GM12875 (cell line): ENCODE measurements around the gene LMTK2.

Experiments
- H3K4me3 ChIP-seq: one replicate; pipeline ENCODE4 v1.5.1; 2011; ENCODE audit warnings: low read depth, low read length, control low read depth
- TF ChIP-seq, protein P1 (sequence below): IDR thresholded peaks from 2 replicates; pipeline ENCODE4 v1.5.1; 2011; ENCODE audit warnings: low read depth, mild to moderate bottlenecking, control low read depth, inconsistent platforms, low read length, moderate library complexity, borderline replicate concordance; ENCODE audit not compliant: insufficient read depth

The LMTK2 gene

GRCh38 chr7:98238076-98238475 lies 131.4 kb downstream of the LMTK2 start:
- no peak overlapping the region for H3K4me3 ChIP-seq
- TF ChIP-seq, protein P1, sequence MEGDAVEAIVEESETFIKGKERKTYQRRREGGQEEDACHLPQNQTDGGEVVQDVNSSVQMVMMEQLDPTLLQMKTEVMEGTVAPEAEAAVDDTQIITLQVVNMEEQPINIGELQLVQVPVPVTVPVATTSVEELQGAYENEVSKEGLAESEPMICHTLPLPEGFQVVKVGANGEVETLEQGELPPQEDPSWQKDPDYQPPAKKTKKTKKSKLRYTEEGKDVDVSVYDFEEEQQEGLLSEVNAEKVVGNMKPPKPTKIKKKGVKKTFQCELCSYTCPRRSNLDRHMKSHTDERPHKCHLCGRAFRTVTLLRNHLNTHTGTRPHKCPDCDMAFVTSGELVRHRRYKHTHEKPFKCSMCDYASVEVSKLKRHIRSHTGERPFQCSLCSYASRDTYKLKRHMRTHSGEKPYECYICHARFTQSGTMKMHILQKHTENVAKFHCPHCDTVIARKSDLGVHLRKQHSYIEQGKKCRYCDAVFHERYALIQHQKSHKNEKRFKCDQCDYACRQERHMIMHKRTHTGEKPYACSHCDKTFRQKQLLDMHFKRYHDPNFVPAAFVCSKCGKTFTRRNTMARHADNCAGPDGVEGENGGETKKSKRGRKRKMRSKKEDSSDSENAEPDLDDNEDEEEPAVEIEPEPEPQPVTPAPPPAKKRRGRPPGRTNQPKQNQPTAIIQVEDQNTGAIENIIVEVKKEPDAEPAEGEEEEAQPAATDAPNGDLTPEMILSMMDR: no peak

DNA sequence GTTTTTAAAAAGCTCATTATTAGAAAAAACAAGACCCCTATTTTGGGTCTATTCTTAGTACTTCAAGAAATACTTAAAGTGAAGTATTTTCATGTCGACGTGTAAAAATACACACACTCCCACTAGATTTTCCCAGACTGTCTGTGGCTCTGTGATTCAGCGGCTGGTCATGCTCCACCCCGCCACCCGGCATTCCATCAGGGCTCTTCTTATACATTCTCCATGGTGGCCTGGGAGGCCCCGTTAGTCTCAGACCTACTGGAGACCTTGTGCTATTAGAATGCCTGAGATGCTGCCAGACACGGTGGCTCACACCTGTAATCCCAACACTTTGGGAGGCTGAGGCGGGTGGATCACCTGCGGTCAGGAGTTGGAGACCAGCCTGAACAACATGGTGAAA lies 132.3 kb downstream of the LMTK2 start:
- TF ChIP-seq, protein P1: no peak
- no peak overlapping the region for H3K4me3 ChIP-seq

GRCh38 chr7:98240961-98241673 lies 134.5 kb downstream of the LMTK2 start:
- TF ChIP-seq, protein P1: peak; percentile 88
- H3K4me3 ChIP-seq: no peak overlapping the region

- TF ChIP-seq, protein P1: no peak
- H3K4me3 ChIP-seq: no peak overlapping the region
Observed at GRCh38 chr7:98241674-98242241, 135.1 kb downstream of the LMTK2 start.

DNA sequence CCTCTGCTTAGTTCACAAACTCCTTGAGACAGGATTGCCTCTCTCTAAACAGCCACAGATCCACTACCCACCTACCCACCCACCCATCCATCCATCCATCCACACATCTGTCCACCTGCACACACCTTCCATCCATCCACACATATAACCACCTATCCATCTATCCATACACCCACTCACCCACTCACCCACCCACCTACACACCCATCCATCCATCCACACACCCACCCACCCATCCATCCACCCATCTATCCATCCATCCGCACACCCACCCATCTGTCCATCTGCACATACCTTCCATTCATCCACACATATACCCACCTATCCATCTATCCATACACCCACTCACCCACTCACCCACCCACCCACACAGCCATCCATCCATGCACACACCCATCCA lies 135.7 kb downstream of the LMTK2 start:
- no peak overlapping the region for H3K4me3 ChIP-seq
- TF ChIP-seq, protein P1: no peak

GRCh38 chr7:98242934-98243333 lies 136.3 kb downstream of the LMTK2 start:
- TF ChIP-seq, protein P1: no peak
- H3K4me3 ChIP-seq: no peak overlapping the region

GRCh38 chr7:98244871-98245270 lies 138.2 kb downstream of the LMTK2 start:
- TF ChIP-seq, protein P1: no peak

More at GRCh38 chr7:98244871-98245270, 138.2 kb downstream of the LMTK2 start:
- H3K4me3 ChIP-seq: no peak overlapping the region
